Endothelial cell of umbilical vein (primary cell): ENCODE results near the gene SURF1. TPM values are rescaled to one million over a fixed set of nuclear protein-coding genes. Genes with fewer than 3 reads are reported as not detected.

Experiments used
- BruUV-seq: library from RNA; stranded (reverse); fragments of 400-500 nt; replicated peaks from 2 replicates; lab custom pipeline; 2021; lab: Mats Ljungman, UMichigan
- CTCF ChIA-PET: fragments of 300-600, 350-600 bp; sonication (Branson Sonifier 250); formaldehyde crosslinking; loops from one replicate; lab custom pipeline; 2021; ENCODE audit warnings: antibody characterized with exemption, inconsistent platforms; lab: Charles Lee
- POLR2A ChIA-PET: fragments of 300-600, 350-600 bp; sonication (Branson Sonifier 250); formaldehyde crosslinking; loops from one replicate; lab custom pipeline; 2021; ENCODE audit warnings: antibody characterized with exemption, inconsistent platforms; lab: Charles Lee
- DNase-seq: peaks from one replicate; pipeline ENCODE4 v3.0.0-alpha.2; 2011; ENCODE audit warnings: low read depth, low spot score
- FAIRE-seq: peaks from 2 replicates; lab custom pipeline; 2011; peaks lifted over from hg19 to GRCh38; lab: Jason Lieb, UNC
- H2AFZ ChIP-seq: 2 replicates; pipeline ENCODE4 v1.6.0; 2012; ENCODE audit warnings: low read depth, low read length, control low read depth, inconsistent platforms
- H3K27ac ChIP-seq: 2 replicates; pipeline ENCODE4 v1.5.1; 2011; ENCODE audit warnings: low read depth, mild to moderate bottlenecking, control low read depth, low read length, moderate library complexity; ENCODE audit not compliant: insufficient read depth
- H3K27me3 ChIP-seq, 2 experiments: 2 replicates each; pipeline versions ENCODE4 v1.6.0 to v1.6.1; 2011; ENCODE audit warnings: low read length in 2 of 2, mixed read lengths in 1 of 2; ENCODE audit not compliant: control insufficient read depth in 2 of 2, insufficient read depth in 2 of 2
- H3K36me3 ChIP-seq, 2 experiments: 2 replicates in 1 of 2; 3 replicates in 1 of 2; pipeline ENCODE4 v1.5.1; 2011; ENCODE audit warnings: low read length in 2 of 2, mild to moderate bottlenecking in 1 of 2, moderate library complexity in 1 of 2; ENCODE audit not compliant: control insufficient read depth in 2 of 2, insufficient read depth in 2 of 2; ENCODE audit errors: extremely low read depth in 1 of 2
- H3K4me1 ChIP-seq: 3 replicates; pipeline ENCODE4 v1.5.1; 2011; ENCODE audit warnings: mild to moderate bottlenecking, low read length; ENCODE audit not compliant: control insufficient read depth, insufficient read depth; ENCODE audit errors: extremely low read depth
- H3K4me2 ChIP-seq: 2 replicates; pipeline ENCODE4 v1.6.1; 2011; ENCODE audit warnings: low read length, control low read depth, mixed read lengths; ENCODE audit not compliant: insufficient read depth
- H3K4me3 ChIP-seq, 3 experiments: fragments of 200-600 bp in 1 of 3; sonication (generic), shearing (Covaris generic) in 1 of 3; replicated peaks in 1 of 3; 2 replicates each; pipeline ENCODE4 v1.5.1; 2011 to 2016; ENCODE audit warnings: control low read depth in 3 of 3, low read length in 3 of 3, mild to moderate bottlenecking in 2 of 3, inconsistent platforms in 1 of 3, low read depth in 1 of 3, moderate library complexity in 1 of 3; ENCODE audit not compliant: insufficient read depth in 1 of 3
- H3K79me2 ChIP-seq: 2 replicates; pipeline ENCODE4 v1.6.0; 2012; ENCODE audit warnings: low read length, inconsistent platforms; ENCODE audit not compliant: control insufficient read depth, insufficient read depth
- H3K9ac ChIP-seq: replicated peaks from 2 replicates; pipeline ENCODE3; 2011; ENCODE audit warnings: low read length, control low read depth; ENCODE audit not compliant: insufficient read depth; ENCODE audit errors: extremely low read depth
- H3K9me1 ChIP-seq: replicated peaks from 3 replicates; pipeline ENCODE4 v1.6.0; 2011; ENCODE audit warnings: mild to moderate bottlenecking, low read length; ENCODE audit not compliant: control insufficient read depth, insufficient read depth; ENCODE audit errors: extremely low read depth
- H3K9me3 ChIP-seq: replicated peaks from 2 replicates; pipeline ENCODE4 v1.5.1; 2012; ENCODE audit warnings: low read length, inconsistent platforms; ENCODE audit not compliant: control insufficient read depth, insufficient read depth
- H4K20me1 ChIP-seq: replicated peaks from 2 replicates; pipeline ENCODE3; 2011; ENCODE audit warnings: mild to moderate bottlenecking, low read length; ENCODE audit not compliant: control insufficient read depth, insufficient read depth; ENCODE audit errors: extremely low read depth
- EZH2 ChIP-seq: IDR thresholded peaks from 2 replicates; pipeline ENCODE4 v1.6.1; 2012; ENCODE audit warnings: borderline replicate concordance, low read depth, mild to moderate bottlenecking, moderate library complexity, low read length, inconsistent platforms; ENCODE audit not compliant: severe bottlenecking
- FOS ChIP-seq: IDR thresholded peaks from 2 replicates; pipeline ENCODE4 v1.6.1; 2011; ENCODE audit warnings: mild to moderate bottlenecking, low read length, moderate library complexity, borderline replicate concordance; ENCODE audit not compliant: insufficient read depth
- GATA2 ChIP-seq: IDR thresholded peaks from 2 replicates; pipeline ENCODE4 v1.7.0; 2011; ENCODE audit warnings: low read depth, mild to moderate bottlenecking, moderate library complexity, mixed read lengths, low read length; ENCODE audit not compliant: insufficient read length, insufficient read depth
- JUN ChIP-seq: IDR thresholded peaks from 2 replicates; pipeline ENCODE4 v1.6.1; 2011; ENCODE audit warnings: borderline replicate concordance, low read depth; ENCODE audit not compliant: insufficient read length, insufficient read depth
- MYC ChIP-seq: IDR thresholded peaks from one replicate; pipeline ENCODE4 v1.6.1; 2011; ENCODE audit warnings: mild to moderate bottlenecking, low read depth, low read length
- POLR2A ChIP-seq: IDR thresholded peaks from 2 replicates; pipeline ENCODE4 v1.6.1; 2012; ENCODE audit warnings: low read depth, mild to moderate bottlenecking, control low read depth, low read length
- POLR2AphosphoS5 ChIP-seq: IDR thresholded peaks from 2 replicates; pipeline ENCODE4 v1.6.1; 2012; ENCODE audit warnings: low read depth, mild to moderate bottlenecking, control low read depth, low read length, moderate library complexity; ENCODE audit not compliant: insufficient read depth
- dilution Hi-C: fragments of 300-500 bp; cut with MboI; formaldehyde crosslinking; loops from one replicate; pipeline ENCODE4 v1.15.0; 2019; ENCODE audit warnings: low sequenced_read_pairs; ENCODE audit not compliant: extremely low pct_ligation_motif_present
- intact Hi-C: fragments of 100-400 bp; cut with micrococcal nuclease; formaldehyde crosslinking; loops from one replicate; pipeline ENCODE4 v1.10.0; 2022
- polyA plus RNA-seq, 4 experiments: library from polyadenylated mRNA; depleted of rRNA in 3 of 4; stranded (reverse) in 3 of 4; unstranded in 1 of 4; fragments of >200 nt; gene quantifications; 2 replicates each; pipeline versions ENCODE4 v1.2.1 to v1.2.3, GENCODE V29; 2011 to 2012; ENCODE audit warnings: missing spikeins in 1 of 4
- total RNA-seq: library from RNA; stranded (reverse); gene quantifications from 2 replicates; pipeline ENCODE4 v1.2.3, GENCODE V29; 2021
- TF ChIP-seq, protein P1 (sequence below), 2 donors: IDR thresholded peaks; 1 replicate in 1 of 2; 2 replicates in 1 of 2; pipeline ENCODE4 v1.5.1; 2011; ENCODE audit warnings: low read length in 2 of 2, mild to moderate bottlenecking in 2 of 2, moderate library complexity in 2 of 2, control low read depth in 1 of 2, inconsistent platforms in 1 of 2, low read depth in 1 of 2; ENCODE audit not compliant: insufficient read depth in 1 of 2; ENCODE audit errors: extremely low read depth in 1 of 2
- TF ChIP-seq, protein P2 (sequence below): IDR thresholded peaks from 2 replicates; pipeline ENCODE4 v1.6.1; 2011; ENCODE audit not compliant: insufficient read depth, insufficient read length

The SURF1 gene
- total and polyA plus RNA-seq, 2 donors (not counting 3 experiments of a cell fraction or from before 2014, with no cell fraction given) = 22.8 to 27.1 TPM

DNA sequence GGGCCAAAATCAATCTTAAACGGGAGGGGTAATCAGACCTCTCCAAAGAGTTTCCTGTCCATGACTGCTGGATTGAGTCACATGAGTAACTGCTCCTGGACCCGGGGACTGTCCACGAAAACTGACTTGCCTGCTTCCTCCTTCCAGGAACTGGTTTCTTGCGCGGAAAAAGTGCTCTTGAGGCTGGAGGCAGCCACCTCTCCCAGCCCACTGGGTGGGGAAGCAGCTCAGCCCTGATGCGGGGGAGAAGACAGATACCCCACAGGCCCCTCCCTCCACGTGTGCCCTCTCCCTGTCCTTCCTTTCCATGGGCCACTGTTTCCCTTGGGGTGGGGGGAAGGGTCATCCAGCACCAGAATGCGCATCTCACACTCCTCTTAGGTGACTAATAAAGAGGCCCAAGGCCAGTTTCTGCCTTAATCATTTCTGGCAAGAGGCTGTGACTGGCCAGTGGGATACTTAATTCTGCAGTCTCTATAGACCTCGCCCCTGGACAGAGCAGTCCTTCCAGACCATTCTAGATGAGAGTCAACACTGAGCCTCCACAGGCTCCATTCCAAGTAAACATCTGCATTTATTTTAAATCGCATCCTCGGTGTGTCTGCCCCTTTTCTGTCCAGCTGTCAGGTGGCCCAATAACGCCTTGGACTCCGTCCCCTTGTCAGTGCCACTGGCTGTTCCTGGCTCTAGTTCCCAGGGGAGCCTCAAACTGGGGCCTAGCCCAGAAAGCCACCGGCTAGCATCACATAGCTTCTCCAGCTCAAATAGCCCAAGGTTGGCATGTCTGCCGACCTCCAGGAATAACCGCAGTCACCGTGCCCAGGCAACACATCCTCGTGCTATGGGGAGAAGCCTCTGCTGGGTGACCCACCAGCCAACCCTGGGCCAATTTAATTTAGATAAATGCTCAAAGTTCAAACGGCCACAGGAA, 49.5 kb upstream of the SURF1 start:
- dilution Hi-C loops = no loop called here
- Histone ChIP-seq H3K4me1 (peaks cover 6% of the 10 kb centered on the region), H3K4me2 (no peak overlapping the region), H4K20me1 (no peaks in the 10 kb centered on the region), H3K9me1 (no peaks in the 10 kb centered on the region), H3K27me3 (no peaks in the 10 kb centered on the region), H3K79me2 (no peaks in the 10 kb centered on the region), H3K36me3 (peaks cover 2 to 36% of the 10 kb centered on the region in 2 experiments), H3K9me3 (no peaks in the 10 kb centered on the region), H2AFZ (no peak overlapping the region), H3K9ac (no peak overlapping the region), H3K4me3 (no peak overlapping the region), H3K27ac (no peak overlapping the region)
- DNase-seq = peak; percentile 33
- ChIA-PET CTCF (interaction anchor here (1.0 kb wide), 1 partner anchor 81 kb away, joined by 3 read pairs; no protein-coding TSS in a partner anchor), POLR2A (no interaction called here)
- intact Hi-C loops = loop anchor here (2.0 kb wide), 1 partner anchor 73 kb away; the partner anchor contains the start of gene SLC2A6
- FAIRE-seq = peak; percentile 15
- TSS peak; percentile 59 for BruUV-seq
- TF ChIP-seq FOS (peak; percentile 17), MYC (no peak)

DNA sequence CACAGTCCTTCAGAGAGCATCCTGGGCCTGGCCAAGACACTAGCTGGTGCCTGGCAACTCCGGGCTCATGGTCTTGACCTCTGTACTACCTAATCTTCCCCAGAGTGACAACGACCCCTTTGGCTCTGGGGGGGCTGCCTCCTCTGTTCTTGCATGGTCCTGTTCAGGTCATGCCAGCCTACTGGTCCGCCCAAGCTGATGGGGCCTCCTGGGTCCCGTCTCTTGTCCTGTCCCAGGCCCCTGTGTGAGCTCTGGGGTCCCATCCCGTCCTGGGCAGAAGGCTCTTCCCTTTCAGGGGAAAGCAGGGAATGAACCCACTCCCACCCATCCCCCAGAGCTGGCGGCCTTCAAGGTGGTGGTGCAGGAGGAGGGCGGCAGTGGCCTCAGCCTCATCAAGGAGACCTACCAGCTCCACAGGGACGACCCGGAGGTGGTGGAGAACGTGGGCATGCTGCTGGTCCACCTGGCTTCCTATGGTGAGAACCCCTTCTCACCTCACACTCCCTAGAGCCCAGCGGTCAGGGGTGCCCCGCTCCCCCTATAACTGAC, 48.2 kb upstream of the SURF1 start:
- DNase-seq = no peak
- no peak for FAIRE-seq
- intact Hi-C loops (no loop called here), dilution Hi-C loops (no loop called here)
- ChIA-PET POLR2A (no interaction called here), CTCF (interaction anchor here (1.0 kb wide), 1 partner anchor 82 kb away, joined by 3 read pairs; no protein-coding TSS in a partner anchor)
- peaks cover 6% of the 10 kb centered on the region for H3K4me1 ChIP-seq
- H3K4me2 ChIP-seq = no peak overlapping the region
- H3K27ac ChIP-seq = no peak overlapping the region
- TF ChIP-seq, protein P1, sequence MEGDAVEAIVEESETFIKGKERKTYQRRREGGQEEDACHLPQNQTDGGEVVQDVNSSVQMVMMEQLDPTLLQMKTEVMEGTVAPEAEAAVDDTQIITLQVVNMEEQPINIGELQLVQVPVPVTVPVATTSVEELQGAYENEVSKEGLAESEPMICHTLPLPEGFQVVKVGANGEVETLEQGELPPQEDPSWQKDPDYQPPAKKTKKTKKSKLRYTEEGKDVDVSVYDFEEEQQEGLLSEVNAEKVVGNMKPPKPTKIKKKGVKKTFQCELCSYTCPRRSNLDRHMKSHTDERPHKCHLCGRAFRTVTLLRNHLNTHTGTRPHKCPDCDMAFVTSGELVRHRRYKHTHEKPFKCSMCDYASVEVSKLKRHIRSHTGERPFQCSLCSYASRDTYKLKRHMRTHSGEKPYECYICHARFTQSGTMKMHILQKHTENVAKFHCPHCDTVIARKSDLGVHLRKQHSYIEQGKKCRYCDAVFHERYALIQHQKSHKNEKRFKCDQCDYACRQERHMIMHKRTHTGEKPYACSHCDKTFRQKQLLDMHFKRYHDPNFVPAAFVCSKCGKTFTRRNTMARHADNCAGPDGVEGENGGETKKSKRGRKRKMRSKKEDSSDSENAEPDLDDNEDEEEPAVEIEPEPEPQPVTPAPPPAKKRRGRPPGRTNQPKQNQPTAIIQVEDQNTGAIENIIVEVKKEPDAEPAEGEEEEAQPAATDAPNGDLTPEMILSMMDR (IDR thresholded peaks at IDR 0.05; ENCODE audit: extremely low read depth in 1 of 2, insufficient read depth in 1 of 2, low read depth in 1 of 2, low read length in 2 of 2) = no peak
- TF ChIP-seq, protein P2, sequence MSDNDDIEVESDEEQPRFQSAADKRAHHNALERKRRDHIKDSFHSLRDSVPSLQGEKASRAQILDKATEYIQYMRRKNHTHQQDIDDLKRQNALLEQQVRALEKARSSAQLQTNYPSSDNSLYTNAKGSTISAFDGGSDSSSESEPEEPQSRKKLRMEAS = no peak
- TF ChIP-seq EZH2 (no peak), POLR2AphosphoS5 (no peak), MYC (no peak), JUN (no peak), GATA2 (no peak), POLR2A (no peak), FOS (no peak)
- no peaks in the 10 kb centered on the region for H3K9me1 ChIP-seq
- H3K9me3 ChIP-seq = no peaks in the 10 kb centered on the region
- H2AFZ ChIP-seq = no peak overlapping the region
- no peak overlapping the region for H3K9ac ChIP-seq
- H3K27me3 ChIP-seq = no peaks in the 10 kb centered on the region
- no peaks in the 10 kb centered on the region for H4K20me1 ChIP-seq
- no peak overlapping the region for H3K4me3 ChIP-seq
- H3K36me3 ChIP-seq = peaks cover 2 to 25% of the 10 kb centered on the region in 2 experiments
- no peaks in the 10 kb centered on the region for H3K79me2 ChIP-seq
- no TSS peak for BruUV-seq
